A673 (cell line): Measurements from ENCODE around the gene DNMT3A.

ENCODE experiments used
- CTCF ChIP-seq: fragments of 300-800, 200-600 bp; sonication (generic); conservative IDR thresholded peaks from 2 replicates; pipeline ENCODE4 v1.5.1; 2017; ENCODE audit warnings: low read depth, mild to moderate bottlenecking, antibody characterized with exemption, low read length, moderate library complexity, mixed read lengths
- EZH2 ChIP-seq: fragments of 200-600 bp; sonication (generic); IDR thresholded peaks from 2 replicates; pipeline ENCODE4 v1.6.1; 2017; ENCODE audit warnings: borderline replicate concordance, low read depth, mild to moderate bottlenecking, mixed read lengths, antibody characterized with exemption, low read length; ENCODE audit not compliant: poor library complexity, severe bottlenecking

GRCh38 chr2:25386971-25387875, 45.5 kb upstream of the DNMT3A start:
- TF ChIP-seq EZH2, result no peak
- no peak for TF ChIP-seq CTCF
